Measurements from ENCODE around the gene PHTF2.

Gene PHTF2

DNA sequence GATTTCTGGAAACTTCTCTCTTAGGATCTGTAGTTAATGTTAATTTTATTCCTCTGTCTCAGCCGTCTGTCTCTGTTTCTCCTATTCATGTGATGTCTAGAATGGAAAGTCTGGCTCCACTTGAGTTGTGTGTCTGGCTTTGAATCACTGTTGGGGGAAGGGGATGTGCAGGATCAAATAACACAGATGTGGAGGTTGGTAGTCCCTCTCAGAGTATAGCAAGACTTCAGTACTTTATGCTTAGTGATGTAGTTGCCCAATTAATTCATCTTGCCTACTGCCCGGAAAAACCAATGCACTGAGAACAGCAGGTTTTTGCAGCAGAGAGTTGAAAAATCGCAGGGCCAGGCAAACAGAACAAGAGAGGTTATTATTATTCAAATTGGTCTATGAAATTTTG is 79.2 kb downstream of the PHTF2 start:
- no peak for DNase-seq (ENCODE audit: low read depth in 2 of 2)

DNA sequence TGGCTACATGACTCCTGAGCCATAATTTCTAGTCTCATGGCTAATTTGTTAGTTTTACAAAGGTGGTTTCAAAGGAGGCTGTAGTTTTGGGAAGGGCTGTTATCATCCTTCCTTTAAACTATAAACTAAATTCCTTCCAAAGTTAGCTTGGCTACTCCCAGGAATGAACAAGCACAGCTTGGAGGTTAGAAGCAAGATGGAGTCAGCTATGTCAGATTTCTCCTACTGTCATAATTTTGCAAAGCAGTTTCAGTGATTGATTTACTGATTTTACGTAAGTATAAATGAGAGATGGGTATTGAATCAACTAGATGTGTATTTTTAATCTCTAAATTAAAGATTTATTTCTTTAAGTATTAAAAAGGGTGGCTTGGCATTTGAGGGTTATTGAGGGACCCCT is 79.9 kb downstream of the PHTF2 start:
- no peak for DNase-seq (ENCODE audit: low read depth in 2 of 2)

DNA sequence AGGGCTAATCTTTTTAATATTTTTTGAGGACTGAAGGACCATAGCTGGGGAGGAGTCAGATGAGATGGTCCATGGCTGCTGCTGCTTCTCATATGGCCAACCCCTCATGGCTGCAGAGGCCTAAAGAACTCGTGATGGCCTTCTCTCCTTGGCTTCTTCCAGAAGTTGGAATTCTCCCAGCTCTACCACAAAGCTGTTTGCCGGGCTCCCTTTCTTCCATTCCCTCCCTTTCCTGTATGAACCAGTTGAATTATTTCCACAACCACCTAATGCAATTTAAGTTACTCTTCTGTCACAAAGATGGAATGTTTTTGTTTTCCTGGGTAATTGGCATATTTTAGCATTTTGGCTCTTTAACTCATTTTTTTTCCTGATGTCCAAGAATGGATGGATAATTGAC is 80.7 kb downstream of the PHTF2 start:
- no peak for DNase-seq (ENCODE audit: low read depth in 2 of 2)

DNA sequence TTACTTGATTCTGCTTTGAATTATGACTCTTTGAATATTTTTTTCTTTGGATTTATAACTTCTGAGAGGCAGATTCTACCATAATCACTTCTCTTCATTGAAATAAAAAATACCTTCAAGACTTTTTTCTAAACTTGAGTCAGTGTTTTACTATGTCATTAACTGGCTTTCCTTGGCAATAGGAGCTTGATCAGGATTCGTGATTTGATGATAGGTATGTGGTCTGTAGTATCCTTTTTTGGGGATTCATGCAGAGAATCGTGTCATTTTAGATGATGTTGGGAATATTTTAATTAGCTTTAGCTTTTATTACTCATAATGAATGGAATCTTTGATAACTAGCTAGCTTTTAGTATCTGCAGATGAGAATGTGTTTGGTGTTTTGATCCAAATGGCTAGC is 83.3 kb downstream of the PHTF2 start:
- DNase-seq (ENCODE audit: low read depth in 2 of 2) = no peak

DNA sequence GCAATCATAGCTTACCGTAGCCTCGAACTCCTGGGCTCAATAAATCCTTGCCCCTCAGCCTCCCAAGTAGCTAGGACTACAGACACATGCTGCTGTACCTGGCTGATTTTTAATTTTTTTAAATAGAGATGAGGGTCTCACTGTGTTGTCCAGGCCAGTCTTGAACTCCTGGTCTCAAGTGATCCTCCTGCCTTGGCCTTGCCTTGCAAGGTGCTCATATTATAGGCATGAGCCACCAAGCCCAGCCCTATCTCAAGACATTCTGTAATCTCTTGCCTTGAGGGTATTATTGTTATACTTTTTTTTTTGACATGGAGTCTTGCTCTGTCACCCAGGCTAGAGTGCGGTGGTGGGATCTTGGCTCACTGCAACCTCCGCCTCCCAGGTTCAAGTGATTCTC is 86.6 kb downstream of the PHTF2 start:
- DNase-seq (ENCODE audit: low read depth in 2 of 2) = no peak

DNA sequence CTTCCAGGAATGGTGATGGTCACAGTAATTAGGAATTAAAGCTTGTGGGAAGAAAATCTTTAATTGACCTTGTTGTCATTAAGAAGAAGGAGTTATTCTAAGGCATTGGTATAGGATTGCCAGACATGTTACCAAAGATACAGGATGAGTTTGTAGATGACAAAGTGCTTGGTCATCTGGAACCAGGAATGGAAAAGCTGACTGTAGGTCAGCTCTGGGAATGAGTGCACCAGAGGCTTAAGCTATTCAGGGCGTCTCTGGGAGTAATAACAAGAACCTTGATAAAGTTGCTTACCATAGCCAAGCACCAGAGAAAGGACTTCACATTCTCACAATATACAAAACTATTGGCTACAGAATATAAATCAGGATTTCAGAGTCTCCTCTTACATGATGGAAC is 89.0 kb downstream of the PHTF2 start:
- DNase-seq (ENCODE audit: low read depth in 2 of 2) = no peak

DNA sequence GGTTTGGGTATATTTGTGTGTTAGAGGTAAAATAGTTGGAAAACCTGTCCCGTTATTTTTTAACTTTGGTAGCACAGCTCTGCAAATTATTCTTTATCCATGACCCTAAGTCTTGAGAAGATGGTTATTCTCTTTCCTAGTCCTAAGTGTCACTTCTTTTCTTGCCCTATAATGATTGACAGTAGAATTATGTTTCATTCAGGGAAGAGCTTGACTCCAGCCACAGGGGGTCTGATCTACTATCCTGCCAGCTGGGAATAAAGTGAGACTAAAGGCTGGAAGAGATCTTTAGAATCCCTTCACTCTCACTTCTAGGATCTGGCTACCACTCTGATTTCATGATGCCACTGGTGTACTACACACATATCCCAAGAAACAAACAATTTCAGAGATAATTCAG is 90.4 kb downstream of the PHTF2 start:
- no peak for DNase-seq (ENCODE audit: low read depth in 2 of 2)

DNA sequence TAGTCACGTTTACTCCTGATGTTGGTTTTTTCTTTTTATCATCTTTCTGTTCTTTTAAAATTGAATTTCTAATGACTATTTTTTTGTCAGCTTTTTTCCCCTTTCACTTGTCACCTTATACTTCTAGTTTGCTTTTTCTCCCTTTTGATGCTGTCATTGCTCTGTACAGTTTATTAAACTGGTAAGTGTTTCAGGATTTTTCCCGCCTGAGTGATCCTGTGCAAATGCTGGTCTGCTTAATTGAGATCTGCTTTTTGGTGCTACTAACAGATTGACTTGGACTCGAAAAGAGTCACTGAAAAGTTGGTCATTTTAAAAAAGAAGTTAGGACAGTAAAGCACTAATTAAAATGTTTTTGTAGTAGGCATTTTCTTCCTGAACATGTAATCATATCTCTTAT is 95.2 kb downstream of the PHTF2 start:
- DNase-seq (ENCODE audit: low read depth in 2 of 2) = no peak

DNA sequence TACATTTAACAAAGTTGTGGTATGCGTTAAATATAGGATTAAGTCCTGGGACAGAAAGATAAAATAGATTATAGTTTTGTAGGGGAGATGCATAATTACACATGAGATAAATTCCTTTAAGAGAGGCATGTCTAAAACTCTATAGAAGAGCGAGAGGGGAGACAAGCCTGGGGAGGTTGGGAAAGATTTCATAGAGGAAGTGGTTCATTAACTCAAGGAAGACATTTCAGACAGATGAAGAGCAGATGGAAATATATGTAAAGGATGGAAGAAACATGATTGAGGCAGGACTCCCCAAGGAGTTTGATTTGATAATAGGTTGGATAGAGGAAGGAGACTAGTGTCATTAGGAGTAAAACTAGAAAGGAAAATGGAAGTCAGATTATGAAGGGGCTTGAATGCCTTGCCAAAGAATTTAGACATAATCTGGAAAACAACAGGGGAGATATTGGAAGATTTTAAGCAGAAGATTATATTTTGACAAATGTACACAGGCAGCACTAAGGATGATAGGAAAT is 96.1 kb downstream of the PHTF2 start:
- DNase-seq (ENCODE audit: low read depth in 2 of 2) = no peak

DNA sequence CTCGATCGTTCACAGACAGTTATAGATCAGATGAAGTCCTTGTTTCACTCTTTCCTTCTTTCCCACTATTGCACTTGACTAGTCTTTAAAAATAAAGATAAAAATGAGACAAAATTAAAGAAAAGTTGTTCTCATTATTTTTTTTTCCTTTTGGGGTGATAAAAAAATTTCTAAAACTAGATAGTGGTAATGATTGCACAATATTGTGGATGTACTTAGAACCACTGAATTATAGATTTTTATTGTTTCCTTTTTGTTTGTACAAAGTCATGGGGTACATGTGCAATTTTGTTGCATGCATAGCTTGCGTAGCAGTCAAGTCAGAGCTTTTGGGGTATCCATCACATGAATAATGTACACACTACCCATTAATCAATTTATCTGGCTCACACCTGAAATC is 97.3 kb downstream of the PHTF2 start:
- DNase-seq (ENCODE audit: low read depth in 2 of 2) = no peak

DNA sequence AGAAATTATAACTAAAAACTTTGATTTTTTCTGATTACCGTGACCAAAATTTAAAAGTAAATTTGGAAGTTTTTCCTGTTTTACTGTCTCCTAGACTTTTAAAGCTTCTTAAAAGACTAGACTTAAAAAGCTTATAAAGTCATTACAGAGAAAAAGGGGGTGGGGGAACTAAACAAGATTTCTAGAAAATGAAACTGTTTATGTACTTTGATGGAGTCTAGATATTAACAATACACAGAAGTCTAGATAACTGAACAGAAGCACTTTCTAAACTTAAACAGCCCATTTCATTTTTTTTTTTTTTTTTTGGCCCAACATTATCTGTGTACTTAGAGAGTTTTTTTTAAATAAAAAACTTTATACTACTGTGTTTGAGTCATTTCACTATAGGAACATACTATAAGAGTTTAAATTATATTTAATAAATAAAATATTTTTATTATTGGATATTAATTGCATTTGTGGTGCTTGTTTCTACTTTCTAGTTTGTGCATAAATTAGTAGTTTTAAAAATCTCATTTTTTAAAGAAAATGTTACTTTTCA is 98.5 kb downstream of the PHTF2 start:
- no peak for DNase-seq (ENCODE audit: low read depth in 2 of 2)

DNA sequence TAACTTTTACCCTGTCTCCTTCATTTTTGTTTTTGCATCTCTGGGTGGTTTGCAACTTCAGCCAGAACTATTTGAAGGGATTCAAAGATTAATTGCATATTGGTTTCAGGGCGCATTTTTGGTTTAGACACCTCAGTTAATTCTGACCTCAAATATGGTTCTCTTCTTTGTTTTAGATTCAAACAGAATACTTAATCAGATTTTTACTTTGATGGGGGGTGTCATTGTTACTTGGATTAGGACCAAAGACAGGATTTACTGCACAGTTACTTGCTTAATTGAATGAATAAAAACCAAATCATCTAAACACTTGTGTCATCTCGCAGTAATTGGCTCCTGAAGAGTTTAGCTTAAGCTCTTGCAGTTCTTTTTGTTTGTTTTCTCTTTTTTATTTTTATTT is 100.9 kb downstream of the PHTF2 start:
- DNase-seq (ENCODE audit: low read depth in 2 of 2) = no peak

DNA sequence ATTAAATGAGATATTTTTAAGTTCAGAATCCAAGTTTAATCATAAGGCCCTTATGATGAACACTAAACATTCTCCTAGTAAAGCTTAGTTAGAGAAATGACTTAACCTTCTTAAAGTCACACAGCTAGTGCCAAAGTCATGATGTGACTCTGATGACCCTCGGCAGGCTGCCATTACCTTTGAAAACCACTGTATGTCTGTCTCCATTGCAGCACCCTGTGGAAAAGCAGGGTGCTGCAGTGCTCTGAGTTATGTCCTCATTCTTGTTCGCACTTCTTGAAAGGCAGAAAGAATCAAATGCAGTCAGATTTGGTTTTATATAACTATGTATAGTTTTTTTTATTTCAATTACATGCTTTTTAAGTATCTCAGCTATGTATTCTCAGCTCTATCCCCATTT is 105.0 kb downstream of the PHTF2 start:
- no peak for DNase-seq (ENCODE audit: low read depth in 2 of 2)

DNA sequence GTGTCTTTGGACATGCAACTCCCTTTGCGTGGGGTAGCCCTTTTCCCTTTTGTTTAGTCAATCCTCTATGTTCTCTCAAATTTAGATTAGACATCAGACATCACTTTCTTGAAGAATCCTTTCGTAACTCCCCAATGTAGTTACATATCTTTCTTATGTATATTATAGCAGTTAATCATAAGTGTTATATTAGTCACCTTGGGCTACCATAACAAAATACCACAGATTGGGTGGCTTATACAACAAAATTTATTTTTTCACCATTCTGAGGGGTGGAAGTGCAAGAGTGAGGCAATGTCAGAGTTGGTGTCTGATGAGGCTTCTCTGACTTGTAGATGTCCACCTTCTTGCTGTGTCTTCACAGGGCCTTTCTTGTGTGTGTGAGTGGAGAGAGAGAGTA is 105.7 kb downstream of the PHTF2 start:
- no peak for DNase-seq (ENCODE audit: low read depth in 2 of 2)

DNA sequence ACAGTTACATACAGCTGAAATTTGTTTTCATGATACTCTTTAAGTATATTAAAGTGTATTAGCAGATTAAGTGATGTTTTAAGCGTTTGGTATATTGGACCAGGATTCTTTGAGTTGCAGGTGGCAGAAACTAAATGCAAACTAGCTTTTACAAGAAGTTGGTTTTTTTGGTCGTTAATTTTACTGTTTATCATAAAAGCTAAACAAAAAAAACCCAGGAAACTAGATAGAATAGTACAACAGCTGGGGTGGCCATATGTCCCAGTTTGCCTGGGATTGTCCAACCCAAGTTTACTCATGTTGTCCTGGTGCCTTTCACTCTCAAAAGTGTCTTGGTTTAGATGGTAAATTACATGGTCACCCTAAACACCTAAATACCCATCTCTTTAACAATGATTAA is 108.7 kb downstream of the PHTF2 start:
- DNase-seq (ENCODE audit: low read depth in 2 of 2) = no peak

DNA sequence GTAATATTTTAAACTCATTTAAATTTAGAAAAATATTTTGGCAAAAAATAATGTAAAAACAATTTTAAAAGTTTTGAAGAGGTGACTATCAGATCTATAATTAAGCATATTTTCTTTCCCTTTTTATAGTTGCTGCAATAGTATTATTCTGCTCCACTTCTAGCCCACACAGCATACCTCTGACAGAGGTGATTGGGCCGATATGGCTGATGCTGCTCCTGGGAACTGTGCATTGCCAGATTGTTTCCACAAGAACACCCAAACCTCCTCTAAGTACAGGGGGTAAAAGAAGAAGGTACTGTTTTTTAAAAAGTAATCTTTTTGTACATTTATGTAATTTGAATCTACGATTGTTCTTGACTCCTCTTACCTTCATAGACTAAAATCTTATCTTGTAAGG is 110.1 kb downstream of the PHTF2 start:
- no peak for DNase-seq (ENCODE audit: low read depth in 2 of 2)

DNA sequence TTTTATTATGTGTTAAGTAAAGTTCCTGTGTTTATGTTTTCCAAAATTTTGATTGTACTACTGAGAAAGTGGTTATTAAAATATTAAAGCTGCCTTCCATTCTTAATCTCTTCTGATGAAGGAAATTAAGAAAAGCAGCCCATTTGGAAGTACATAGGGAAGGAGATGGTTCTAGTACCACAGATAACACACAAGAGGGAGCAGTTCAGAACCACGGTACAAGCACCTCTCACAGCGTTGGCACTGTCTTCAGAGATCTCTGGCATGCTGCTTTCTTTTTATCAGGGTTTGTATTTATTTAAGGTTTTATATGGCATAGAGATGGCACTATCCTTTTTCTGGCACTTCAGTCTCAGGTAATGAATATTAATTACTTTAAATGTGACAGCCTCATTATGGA is 111.6 kb downstream of the PHTF2 start:
- no peak for DNase-seq (ENCODE audit: low read depth in 2 of 2)

DNA sequence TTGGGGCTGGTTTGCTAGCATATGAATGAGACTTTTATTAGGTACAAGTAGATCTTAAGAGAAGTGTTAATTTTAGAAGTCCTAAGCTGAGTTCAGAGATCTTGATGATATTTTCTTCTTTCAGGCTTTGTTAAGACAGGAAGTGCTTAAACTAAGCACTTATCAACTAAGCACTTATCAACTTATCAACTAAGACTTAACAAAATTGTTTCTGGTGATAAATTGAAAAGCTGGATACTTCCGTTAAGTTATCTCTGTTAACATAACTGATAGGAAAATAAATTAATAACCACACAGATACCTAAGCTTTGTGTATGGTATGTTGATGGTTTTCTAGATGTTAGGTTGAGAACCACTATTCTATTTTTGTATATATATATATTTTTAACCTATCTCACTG is 113.7 kb downstream of the PHTF2 start:
- DNase-seq (ENCODE audit: low read depth in 2 of 2) = no peak

DNA sequence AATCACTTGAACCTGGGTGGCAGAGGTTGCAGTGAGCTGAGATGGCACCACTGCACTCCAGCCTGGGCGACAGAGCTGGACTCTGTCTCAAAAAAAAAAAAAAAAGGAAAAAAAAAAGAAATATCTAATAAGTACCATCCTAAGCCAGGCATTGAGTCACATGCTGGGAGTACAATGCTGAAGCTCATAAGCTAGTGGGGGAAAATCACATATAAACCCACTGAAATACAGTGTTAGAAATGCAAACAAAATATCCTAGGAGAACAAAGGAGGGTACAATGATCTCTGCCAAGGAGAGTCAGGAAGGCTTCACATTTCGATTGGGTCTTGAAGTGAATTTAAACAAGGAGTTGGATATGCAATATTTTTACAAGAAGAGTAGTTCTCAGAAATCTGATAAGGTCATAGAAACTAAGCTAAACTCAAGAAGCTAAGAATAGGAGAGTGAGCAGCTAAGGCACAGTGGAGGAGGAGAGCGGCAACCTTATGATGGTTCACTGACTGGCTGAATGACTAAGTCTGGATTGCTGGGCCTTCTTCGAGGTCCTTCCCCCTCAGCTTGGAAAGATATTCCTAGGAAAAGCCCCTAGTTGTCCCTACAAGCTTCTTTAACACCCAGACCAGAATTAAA is 115.5 kb downstream of the PHTF2 start:
- DNase-seq (ENCODE audit: low read depth in 2 of 2) = no peak

DNA sequence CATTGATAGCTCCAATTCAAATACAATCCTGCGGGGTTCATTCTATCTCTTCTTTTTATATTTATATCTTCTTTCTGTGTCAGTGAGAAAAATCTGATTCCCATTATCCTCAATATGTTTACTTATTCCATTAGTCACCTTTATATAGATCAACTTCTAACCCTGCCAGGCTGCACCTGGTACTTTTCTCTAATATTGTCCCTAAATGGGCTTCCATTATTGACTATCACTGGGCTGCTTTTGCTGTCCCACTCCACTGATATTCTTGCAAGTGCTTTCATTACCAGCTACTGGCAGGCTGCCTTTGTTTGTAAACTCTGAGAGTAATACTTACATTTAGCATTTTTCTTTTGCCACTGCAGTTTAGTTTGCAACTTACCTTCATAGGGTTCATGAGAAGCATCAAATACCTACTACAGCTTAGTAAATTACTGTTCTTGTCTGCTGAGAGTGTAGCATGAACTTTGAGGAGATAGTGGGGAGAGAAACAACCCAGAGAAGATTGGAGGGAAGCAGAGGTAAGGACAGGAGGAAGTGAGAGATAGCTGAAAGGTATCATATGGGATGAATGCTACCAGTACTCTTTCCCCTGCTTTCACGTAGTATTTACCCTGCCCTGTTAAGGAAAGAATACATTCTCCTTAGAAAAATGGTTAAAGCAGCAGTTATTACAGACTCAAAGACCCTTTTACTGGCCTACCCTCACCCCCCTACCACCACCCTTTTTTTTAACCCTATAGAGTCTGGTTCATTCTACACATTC is 119.1 kb downstream of the PHTF2 start:
- no peak for DNase-seq (ENCODE audit: low read depth in 2 of 2)

DNA sequence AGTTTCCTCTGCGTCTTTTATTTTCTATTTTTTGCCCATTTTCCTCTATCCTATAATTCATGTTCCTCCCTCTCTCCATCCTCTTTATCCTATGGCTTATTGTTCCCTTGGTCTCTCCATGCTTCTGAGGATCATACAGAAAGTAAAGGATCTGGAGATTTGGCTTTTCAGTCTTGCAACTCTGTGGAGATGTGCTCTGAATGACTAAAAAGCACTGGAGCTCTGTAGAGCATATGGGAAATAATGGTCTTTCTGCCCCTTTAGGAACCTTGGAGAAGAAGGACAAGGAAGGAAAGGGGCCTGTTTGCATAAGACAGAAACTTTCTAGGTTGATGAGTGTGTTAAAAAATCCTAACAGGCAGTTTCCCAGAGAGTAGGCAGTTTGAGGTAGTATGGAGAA is 120.1 kb downstream of the PHTF2 start:
- DNase-seq (ENCODE audit: low read depth in 2 of 2) = no peak

DNA sequence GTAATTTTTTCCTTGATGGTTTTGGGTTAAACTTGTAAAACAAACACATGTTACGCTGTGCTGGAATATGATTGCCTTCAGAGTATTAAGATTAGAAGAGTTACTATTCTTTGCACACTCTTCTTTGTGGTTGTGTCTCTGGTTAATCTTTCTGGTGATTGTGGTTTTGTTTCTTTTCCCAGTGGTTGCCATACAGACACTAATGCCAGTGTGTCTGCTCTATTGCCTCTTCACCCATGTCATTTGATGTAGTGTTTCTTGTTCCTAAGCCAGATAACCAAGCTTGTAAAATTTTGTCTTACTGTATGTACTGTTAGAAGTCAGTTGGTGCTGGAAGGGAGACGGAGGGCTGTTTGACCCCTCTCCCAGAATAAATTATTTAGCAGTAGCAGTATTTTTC is 124.8 kb downstream of the PHTF2 start:
- no peak for DNase-seq (ENCODE audit: low read depth in 2 of 2)

DNA sequence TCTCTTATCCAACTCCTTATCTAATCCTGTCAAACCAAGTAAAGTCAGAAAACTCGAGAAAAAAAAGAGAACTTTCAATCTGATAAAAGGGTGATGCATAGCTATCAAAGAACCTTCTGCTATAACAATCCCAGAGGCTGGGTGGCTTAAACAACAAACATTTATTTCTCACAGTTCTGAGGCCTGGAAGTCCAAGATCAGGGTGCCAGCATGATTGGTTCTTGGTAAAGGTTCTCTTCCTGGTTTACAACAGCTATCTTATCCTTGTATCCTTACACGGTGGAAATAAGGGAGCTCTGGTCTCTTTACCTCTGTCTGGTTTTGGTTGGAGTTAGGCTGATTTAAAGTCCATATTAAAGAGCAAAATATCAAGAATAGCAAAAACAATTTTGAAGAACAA is 131.9 kb downstream of the PHTF2 start:
- no peak for DNase-seq (ENCODE audit: low read depth in 2 of 2)
